OCI-LY1 (cell line): ENCODE measurements around the gene LSM2.

Source experiments
- H2AFZ ChIP-seq: fragments of 200-600 bp; sonication (generic), shearing (Covaris generic); 2 replicates; pipeline ENCODE4 v1.6.0; 2014; ENCODE audit warnings: antibody characterized with exemption, mild to moderate bottlenecking, low read length
- H3F3A ChIP-seq: fragments of 200-600 bp; sonication (generic), shearing (Covaris generic); 2 replicates; pipeline ENCODE4 v1.6.0; 2014; ENCODE audit warnings: mild to moderate bottlenecking, antibody characterized with exemption, low read length, moderate library complexity; ENCODE audit not compliant: insufficient read depth
- H3K27ac ChIP-seq: fragments of 200-600 bp; sonication (generic); 2 replicates; pipeline ENCODE4 v1.5.1; 2014; ENCODE audit warnings: low read length, mixed run types, mild to moderate bottlenecking, low read depth; ENCODE audit not compliant: poor library complexity, severe bottlenecking
- H3K27me3 ChIP-seq: fragments of 200-600 bp; sonication (generic); 2 replicates; pipeline ENCODE4 v1.6.0; 2014; ENCODE audit warnings: antibody characterized with exemption, mild to moderate bottlenecking, low read length, moderate library complexity; ENCODE audit not compliant: insufficient read depth
- H3K36me3 ChIP-seq: fragments of 200-600 bp; sonication (generic); 2 replicates; pipeline ENCODE4 v1.6.1; 2014; ENCODE audit warnings: mild to moderate bottlenecking, antibody characterized with exemption, low read length, moderate library complexity, mixed read lengths; ENCODE audit not compliant: insufficient read depth
- H3K4me1 ChIP-seq: fragments of 200-600 bp; sonication (generic); 2 replicates; pipeline ENCODE4 v1.5.1; 2014; ENCODE audit warnings: mild to moderate bottlenecking, low read length, moderate library complexity; ENCODE audit not compliant: insufficient read depth, severe bottlenecking
- H3K4me2 ChIP-seq: fragments of 200-600 bp; sonication (generic), shearing (Covaris generic); 2 replicates; pipeline ENCODE4 v1.6.1; 2014; ENCODE audit warnings: low read length
- H3K4me3 ChIP-seq: fragments of 200-600 bp; sonication (generic); 2 replicates; pipeline ENCODE4 v1.5.1; 2014; ENCODE audit warnings: low read length, low read depth, mild to moderate bottlenecking, mixed read lengths; ENCODE audit not compliant: poor library complexity, severe bottlenecking
- H3K79me2 ChIP-seq: fragments of 200-600 bp; shearing (Covaris generic); 2 replicates; pipeline ENCODE4 v1.6.1; 2016; ENCODE audit warnings: mixed run types, low read length, mixed read lengths; ENCODE audit not compliant: insufficient read depth
- H3K9ac ChIP-seq: fragments of 200-600 bp; sonication (generic), shearing (Covaris generic); 2 replicates; pipeline ENCODE4 v1.6.1; 2014; ENCODE audit warnings: mild to moderate bottlenecking, low read length, mixed read lengths
- H3K9me2 ChIP-seq: fragments of 200-600 bp; sonication (generic), shearing (Covaris generic); 2 replicates; pipeline ENCODE4 v1.6.1; 2014; ENCODE audit warnings: low read depth, mild to moderate bottlenecking, low read length, mixed read lengths
- H3K9me3 ChIP-seq: fragments of 200-600 bp; shearing (Covaris generic); 2 replicates; pipeline ENCODE4 v1.6.1; 2014; ENCODE audit warnings: low read length, mixed read lengths
- H4K20me1 ChIP-seq: fragments of 200-600 bp; sonication (generic), shearing (Covaris generic); 2 replicates; pipeline ENCODE4 v1.6.0; 2016; ENCODE audit warnings: mild to moderate bottlenecking, low read length; ENCODE audit not compliant: insufficient read depth
- EZH2 ChIP-seq: fragments of 200-600 bp; sonication (generic), shearing (Covaris generic); IDR thresholded peaks from 2 replicates; pipeline ENCODE4 v1.8.0; 2017; ENCODE audit warnings: borderline replicate concordance, mixed run types, mild to moderate bottlenecking, antibody characterized with exemption, low read length, moderate library complexity, mixed read lengths
- TF ChIP-seq, protein P1 (sequence below): fragments of 200-600 bp; sonication (generic), shearing (Covaris generic); IDR thresholded peaks from 2 replicates; pipeline ENCODE4 v1.5.1; 2017; ENCODE audit warnings: mild to moderate bottlenecking, antibody characterized with exemption, low read length, moderate library complexity, mixed read lengths

The LSM2 gene

GRCh38 chr6:31799781-31800180 is 7.0 kb downstream of the LSM2 start:
- H3K4me3 ChIP-seq, result no peak overlapping the region
- no peak overlapping the region for H3K9ac ChIP-seq
- no peaks in the 10 kb centered on the region for H3K9me3 ChIP-seq
- H3K4me1 ChIP-seq, result peaks cover 15% of the 10 kb centered on the region
- H2AFZ ChIP-seq, result no peak overlapping the region
- H3K27me3 ChIP-seq, result no peaks in the 10 kb centered on the region
- no peak overlapping the region for H3K4me2 ChIP-seq
- peaks cover 30% of the 10 kb centered on the region for H3K36me3 ChIP-seq
- H3K27ac ChIP-seq, result no peak overlapping the region
- 0 out of 2 replicates have a peak, but pooled peaks cover 6% of the 10 kb centered on the region for H3F3A ChIP-seq
- no peaks in the 10 kb centered on the region for H3K9me2 ChIP-seq
- H3K79me2 ChIP-seq, result peaks cover 6% of the 10 kb centered on the region; the same call in 1 of the 2 replicates
- TF ChIP-seq, protein P1, sequence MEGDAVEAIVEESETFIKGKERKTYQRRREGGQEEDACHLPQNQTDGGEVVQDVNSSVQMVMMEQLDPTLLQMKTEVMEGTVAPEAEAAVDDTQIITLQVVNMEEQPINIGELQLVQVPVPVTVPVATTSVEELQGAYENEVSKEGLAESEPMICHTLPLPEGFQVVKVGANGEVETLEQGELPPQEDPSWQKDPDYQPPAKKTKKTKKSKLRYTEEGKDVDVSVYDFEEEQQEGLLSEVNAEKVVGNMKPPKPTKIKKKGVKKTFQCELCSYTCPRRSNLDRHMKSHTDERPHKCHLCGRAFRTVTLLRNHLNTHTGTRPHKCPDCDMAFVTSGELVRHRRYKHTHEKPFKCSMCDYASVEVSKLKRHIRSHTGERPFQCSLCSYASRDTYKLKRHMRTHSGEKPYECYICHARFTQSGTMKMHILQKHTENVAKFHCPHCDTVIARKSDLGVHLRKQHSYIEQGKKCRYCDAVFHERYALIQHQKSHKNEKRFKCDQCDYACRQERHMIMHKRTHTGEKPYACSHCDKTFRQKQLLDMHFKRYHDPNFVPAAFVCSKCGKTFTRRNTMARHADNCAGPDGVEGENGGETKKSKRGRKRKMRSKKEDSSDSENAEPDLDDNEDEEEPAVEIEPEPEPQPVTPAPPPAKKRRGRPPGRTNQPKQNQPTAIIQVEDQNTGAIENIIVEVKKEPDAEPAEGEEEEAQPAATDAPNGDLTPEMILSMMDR, result no peak
- TF ChIP-seq EZH2, result no peak
- H4K20me1 ChIP-seq, result no peaks in the 10 kb centered on the region

DNA sequence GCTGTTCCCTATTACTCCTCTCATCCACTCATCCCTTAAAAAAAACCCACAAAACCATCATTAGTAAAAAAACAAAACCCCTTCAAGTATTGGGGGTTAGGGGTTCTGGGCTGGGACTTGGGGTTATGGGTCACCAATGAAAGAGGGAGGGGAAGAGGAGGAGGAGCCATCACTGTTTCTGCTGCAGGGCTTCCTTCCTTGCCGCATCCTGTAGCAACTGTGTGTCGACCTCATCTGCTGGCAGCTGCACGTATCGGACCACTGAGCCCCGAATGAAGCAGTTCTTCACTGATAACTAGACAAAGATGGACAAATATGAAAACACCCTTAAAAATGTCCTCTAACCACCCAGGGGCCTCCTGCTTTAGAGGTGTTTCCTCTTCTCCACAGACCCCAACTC is 9.2 kb downstream of the LSM2 start:
- H2AFZ ChIP-seq, result no peak overlapping the region
- H3K27me3 ChIP-seq, result no peaks in the 10 kb centered on the region
- no peaks in the 10 kb centered on the region for H3K9me2 ChIP-seq
- peaks cover 27% of the 10 kb centered on the region for H3K36me3 ChIP-seq
- H3K4me1 ChIP-seq, result peaks cover 29% of the 10 kb centered on the region
- H3K4me3 ChIP-seq, result no peak overlapping the region
- H4K20me1 ChIP-seq, result no peaks in the 10 kb centered on the region
- no peak for TF ChIP-seq EZH2
- TF ChIP-seq, protein P1, result no peak
- H3K9me3 ChIP-seq, result no peaks in the 10 kb centered on the region
- no peak overlapping the region for H3K4me2 ChIP-seq
- H3K27ac ChIP-seq, result peak overlapping the region; percentile 70
- H3K79me2 ChIP-seq, result peaks cover 14% of the 10 kb centered on the region; the same call in 1 of the 2 replicates
- no peak overlapping the region for H3K9ac ChIP-seq
- 0 out of 2 replicates have a peak, but pooled peaks cover 6% of the 10 kb centered on the region for H3F3A ChIP-seq

- Histone ChIP-seq H3K79me2 (peaks cover 14% of the 10 kb centered on the region; the same call in 1 of the 2 replicates), H3K4me2 (no peak overlapping the region), H3K9ac (no peak overlapping the region), H4K20me1 (no peaks in the 10 kb centered on the region), H3F3A (0 out of 2 replicates have a peak, but pooled peaks cover 6% of the 10 kb centered on the region), H3K4me1 (peaks cover 29% of the 10 kb centered on the region), H3K9me3 (no peaks in the 10 kb centered on the region), H3K27me3 (no peaks in the 10 kb centered on the region), H2AFZ (no peak overlapping the region), H3K27ac (peak overlapping the region; percentile 70), H3K9me2 (no peaks in the 10 kb centered on the region), H3K4me3 (no peak overlapping the region), H3K36me3 (peaks cover 30% of the 10 kb centered on the region)
- TF ChIP-seq, protein P1, result no peak
- no peak for TF ChIP-seq EZH2
These were observed 9.8 kb downstream of the LSM2 start for GRCh38 chr6:31796993-31797385.
